Smooth muscle cell (in vitro differentiated cells): ENCODE results near the gene NET1. TPM values are rescaled to one million over a fixed set of nuclear protein-coding genes. Genes with fewer than 3 reads are reported as not detected.
A peak's percentile ranks its signal among the peaks of the same experiment; 100 is the strongest.

Experiments used
- DNase-seq: peaks from one replicate; lab custom pipeline; 2025; ENCODE audit not compliant: unreplicated experiment; lab: John Stamatoyannopoulos, UW
- H2AFZ ChIP-seq: fragments of 200-600 bp; sonication (generic); 2 replicates; pipeline ENCODE4 v1.6.0; 2016; ENCODE audit warnings: antibody characterized with exemption, low read depth, mild to moderate bottlenecking
- H3F3A ChIP-seq: fragments of 200-600 bp; sonication (generic); 2 replicates; pipeline ENCODE4 v1.6.0; 2017; ENCODE audit warnings: antibody characterized with exemption, low read depth
- H3K27ac ChIP-seq: fragments of 200-600 bp; sonication (generic); 2 replicates; pipeline ENCODE4 v1.5.1; 2016; ENCODE audit warnings: low read depth, mild to moderate bottlenecking
- H3K27me3 ChIP-seq: fragments of 200-600 bp; sonication (generic); 2 replicates; pipeline ENCODE4 v1.6.1; 2016; ENCODE audit warnings: low read depth, mild to moderate bottlenecking
- H3K36me3 ChIP-seq: fragments of 200-600 bp; sonication (generic); 2 replicates; pipeline ENCODE4 v1.5.1; 2016; ENCODE audit warnings: low read depth
- H3K4me1 ChIP-seq: fragments of 200-600 bp; sonication (generic); 2 replicates; pipeline ENCODE4 v1.5.1; 2016; ENCODE audit warnings: low read depth
- H3K4me2 ChIP-seq: fragments of 200-600 bp; sonication (generic); 2 replicates; pipeline ENCODE4 v1.6.0; 2016; ENCODE audit warnings: mild to moderate bottlenecking
- H3K4me3 ChIP-seq: fragments of 200-600 bp; sonication (generic); 2 replicates; pipeline ENCODE4 v1.5.1; 2016; ENCODE audit warnings: mild to moderate bottlenecking
- H3K79me2 ChIP-seq: fragments of 200-600 bp; sonication (generic); 2 replicates; pipeline ENCODE4 v1.6.0; 2016; ENCODE audit warnings: low read depth, mild to moderate bottlenecking
- H3K9ac ChIP-seq: fragments of 200-600 bp; sonication (generic); 2 replicates; pipeline ENCODE4 v1.6.0; 2016; ENCODE audit warnings: low read depth
- H3K9me3 ChIP-seq: fragments of 200-600 bp; sonication (generic); replicated peaks from 2 replicates; pipeline ENCODE4 v1.5.1; 2016; ENCODE audit warnings: low read depth
- H4K20me1 ChIP-seq: fragments of 200-600 bp; sonication (generic); 2 replicates; pipeline ENCODE4 v1.6.0; 2016; ENCODE audit warnings: low read depth
- CTCF ChIP-seq: fragments of 200-600 bp; sonication (generic); IDR thresholded peaks from 2 replicates; pipeline ENCODE4 v1.5.1; 2017; ENCODE audit warnings: borderline replicate concordance, mild to moderate bottlenecking, antibody characterized with exemption; ENCODE audit not compliant: insufficient read depth, poor library complexity, severe bottlenecking
- WGBS: methylation state at CpG from one replicate; pipeline ENCODE4 v1.1.7; 2016; ENCODE audit warnings: low lambda C conversion rate; 5-methylcytosine and 5-hydroxymethylcytosine counted together
- polyA plus RNA-seq: library from polyadenylated mRNA; unstranded; fragments of >200 nt; fragmentation: Nextera tagmentation; extraction: Ambion mirVana; gene quantifications from 2 replicates; pipeline ENCODE4 v1.2.1, GENCODE V29; 2016
- total RNA-seq: library from RNA; depleted of rRNA; stranded (reverse); fragments of >200 nt; gene quantifications from 2 replicates; pipeline ENCODE4 v1.2.3, GENCODE V29; 2014

NET1 gene
- total and polyA plus RNA-seq, 2 experiments from 2014 or later: 49.5 to 123 TPM

- peak overlapping the region; percentile 96 for H3K4me2 ChIP-seq
- H3K4me3 ChIP-seq: peak overlapping the region; percentile 95
- peak overlapping the region; percentile 93 for H3K27ac ChIP-seq
- H3K36me3 ChIP-seq: peaks cover 12% of the 10 kb centered on the region
- H3K9ac ChIP-seq: peak overlapping the region; percentile 90
- WGBS: 7% methylated on average over 5 of the region's 5 CpGs
- peaks cover 35% of the 10 kb centered on the region for H3F3A ChIP-seq
- no peak for DNase-seq
- peaks cover 55% of the 10 kb centered on the region for H4K20me1 ChIP-seq
- peaks cover 39% of the 10 kb centered on the region for H3K4me1 ChIP-seq
- TF ChIP-seq CTCF: no peak
- no peak overlapping the region for H2AFZ ChIP-seq
- no peaks in the 10 kb centered on the region for H3K9me3 ChIP-seq
- H3K27me3 ChIP-seq: no peaks in the 10 kb centered on the region
- H3K79me2 ChIP-seq: peaks cover 70% of the 10 kb centered on the region
Observed at GRCh38 chr10:5447611-5448071, 35.3 kb downstream of the NET1 start.

GRCh38 chr10:5448333-5449001 is 36.1 kb downstream of the NET1 start:
- Histone ChIP-seq H2AFZ (no peak overlapping the region), H3K27ac (peak overlapping the region; percentile 93), H3K9ac (peak overlapping the region; percentile 90), H3K9me3 (no peaks in the 10 kb centered on the region), H3K36me3 (peaks cover 18% of the 10 kb centered on the region), H3K79me2 (peaks cover 78% of the 10 kb centered on the region), H3K4me3 (peak overlapping the region; percentile 95), H3K27me3 (no peaks in the 10 kb centered on the region), H3K4me2 (peak overlapping the region; percentile 96), H4K20me1 (peaks cover 63% of the 10 kb centered on the region), H3F3A (peaks cover 36% of the 10 kb centered on the region), H3K4me1 (peaks cover 39% of the 10 kb centered on the region)
- no peak for DNase-seq
- no peak for TF ChIP-seq CTCF
- 23% methylated on average over 4 of the region's 4 CpGs for WGBS

- peaks cover 85% of the 10 kb centered on the region for H3K79me2 ChIP-seq
- H3K9me3 ChIP-seq: no peaks in the 10 kb centered on the region
- no peak for DNase-seq
- H3K27me3 ChIP-seq: no peaks in the 10 kb centered on the region
- no peak overlapping the region for H2AFZ ChIP-seq
- H3K4me2 ChIP-seq: peak overlapping the region; percentile 96
- 7% methylated on average over 2 of the region's 2 CpGs for WGBS
- H3K27ac ChIP-seq: peak overlapping the region; percentile 93
- H3K4me3 ChIP-seq: peak overlapping the region; percentile 95
- H3K4me1 ChIP-seq: peaks cover 39% of the 10 kb centered on the region
- TF ChIP-seq CTCF: no peak
- H3K9ac ChIP-seq: peak overlapping the region; percentile 90
- peaks cover 68% of the 10 kb centered on the region for H4K20me1 ChIP-seq
- H3F3A ChIP-seq: peaks cover 44% of the 10 kb centered on the region
- H3K36me3 ChIP-seq: peaks cover 26% of the 10 kb centered on the region
Observed at GRCh38 chr10:5449227-5449626, 36.9 kb downstream of the NET1 start.

- Histone ChIP-seq H3K9me3 (no peaks in the 10 kb centered on the region), H3K36me3 (peaks cover 29% of the 10 kb centered on the region), H3K4me3 (peak overlapping the region; percentile 95), H3F3A (peaks cover 45% of the 10 kb centered on the region), H3K4me2 (peak overlapping the region; percentile 96), H2AFZ (no peak overlapping the region), H3K79me2 (peaks cover 90% of the 10 kb centered on the region), H4K20me1 (peaks cover 72% of the 10 kb centered on the region), H3K27ac (peak overlapping the region; percentile 93), H3K27me3 (no peaks in the 10 kb centered on the region), H3K9ac (peak overlapping the region; percentile 90), H3K4me1 (peaks cover 39% of the 10 kb centered on the region)
- DNase-seq: no peak
- TF ChIP-seq CTCF: no peak
- WGBS: 23% methylated on average over 8 of the region's 8 CpGs
Observed at GRCh38 chr10:5449823-5450222, 37.5 kb downstream of the NET1 start.
